A549 (cell line): ENCODE measurements around the gene PTGR3. TPM values are rescaled to one million over a fixed set of nuclear protein-coding genes. Genes with fewer than 3 reads are reported as not detected.

ENCODE experiments used
- ATAC-seq, 2 experiments: fragments of 200-7000 bp in 1 of 2; fragments of >200 bp in 1 of 2; cut with Nextera tagmentation in 1 of 2; cut with Tn5 transposase in 1 of 2; 3 replicates each; pipeline versions ENCODE4 v1.8.0 to v1.9.1; 2018 to 2020; ENCODE audit warnings: mild to moderate bottlenecking in 1 of 2, moderate library complexity in 1 of 2
- CTCF ChIA-PET: fragments of 300-600 bp; sonication (Branson Sonifier 250); formaldehyde crosslinking; extraction: SDS; loops from one replicate; lab custom pipeline; 2021; ENCODE audit warnings: antibody characterized with exemption, inconsistent platforms; lab: Yijun Ruan, JAX
- POLR2A ChIA-PET: fragments of 350-600 bp; formaldehyde crosslinking; extraction: SDS; loops from one replicate; lab custom pipeline; 2021; ENCODE audit warnings: antibody characterized with exemption, inconsistent platforms; lab: Yijun Ruan, JAX
- DNase-seq, 2 experiments: peaks; one replicate each; pipeline versions ENCODE4 v3.0.0 to v3.0.0-alpha.2; 2011 to 2016; ENCODE audit warnings: low read depth in 1 of 2, low spot score in 1 of 2
- FAIRE-seq: peaks from 2 replicates; lab custom pipeline; 2011; peaks lifted over from hg19 to GRCh38; lab: Jason Lieb, UNC
- H3K27ac ChIP-seq, 2 experiments: fragments of >200 bp; sonication (Bioruptor Twin); formaldehyde crosslinking; 3 replicates each; pipeline ENCODE4 v1.5.1; 2016 to 2017
- H3K4me1 ChIP-seq: fragments of >200 bp; sonication (Bioruptor Twin); formaldehyde crosslinking; 3 replicates; pipeline ENCODE4 v1.6.1; 2016
- H3K4me2 ChIP-seq: fragments of >200 bp; sonication (Bioruptor Twin); formaldehyde crosslinking; 3 replicates; pipeline ENCODE4 v1.6.1; 2016
- H3K4me3 ChIP-seq: fragments of >200 bp; sonication (Bioruptor Twin); formaldehyde crosslinking; 3 replicates; pipeline ENCODE4 v1.5.1; 2016
- H3K9me3 ChIP-seq: fragments of >200 bp; sonication (Bioruptor Twin); formaldehyde crosslinking; 3 replicates; pipeline ENCODE4 v1.6.1; 2016
- BHLHE40 ChIP-seq: IDR thresholded peaks from 2 replicates; pipeline ENCODE4 v1.6.1; 2012; ENCODE audit warnings: low read depth, low read length, inconsistent platforms
- CBX2 ChIP-seq: fragments of 200-600 bp; sonication (generic); IDR thresholded peaks from 2 replicates; pipeline ENCODE4 v1.6.1; 2016; ENCODE audit warnings: low read depth, mild to moderate bottlenecking, borderline replicate concordance
- CHD2 ChIP-seq: fragments of 150-350 bp; IDR thresholded peaks from 2 replicates; pipeline ENCODE4 v1.6.1; 2014; ENCODE audit warnings: low read length; ENCODE audit not compliant: partially characterized antibody
- EHMT2 ChIP-seq: fragments of 200-600 bp; sonication (generic); IDR thresholded peaks from 2 replicates; pipeline ENCODE4 v1.6.1; 2016; ENCODE audit warnings: antibody characterized with exemption, low read depth, mild to moderate bottlenecking, moderate library complexity
- FOSB ChIP-seq: fragments of 250-450 bp; sonication (Bioruptor Pico); IDR thresholded peaks from 2 replicates; pipeline ENCODE4 v1.5.0; 2020; ENCODE audit warnings: mild to moderate bottlenecking, moderate library complexity
- GATA3 ChIP-seq: IDR thresholded peaks from 2 replicates; pipeline ENCODE4 v1.6.1; 2012; ENCODE audit warnings: borderline replicate concordance
- HEYL ChIP-seq: fragments of 250-450 bp; sonication (Bioruptor Pico); IDR thresholded peaks from 2 replicates; pipeline ENCODE4 v1.8.0; 2021; ENCODE audit warnings: mild to moderate bottlenecking, moderate library complexity
- JUN ChIP-seq, 2 experiments: fragments of >200 bp; sonication (Bioruptor Twin); formaldehyde crosslinking; IDR thresholded peaks; 2 replicates in 1 of 2; 3 replicates in 1 of 2; pipeline ENCODE4 v1.6.1; 2016 to 2017
- KDM1A ChIP-seq: fragments of 200-600 bp; sonication (generic); IDR thresholded peaks from 2 replicates; pipeline ENCODE4 v1.6.1; 2016; ENCODE audit warnings: low read depth, mild to moderate bottlenecking
- MAFK ChIP-seq: fragments of 450-650 bp; IDR thresholded peaks from 2 replicates; pipeline ENCODE4 v1.6.1; 2014; ENCODE audit not compliant: partially characterized antibody
- SMC3 ChIP-seq: fragments of >200 bp; sonication (Bioruptor Twin); formaldehyde crosslinking; IDR thresholded peaks from 3 replicates; pipeline ENCODE4 v1.6.1; 2018; ENCODE audit warnings: inconsistent platforms
- ZNF302 ChIP-seq: fragments of 250-450 bp; sonication (Bioruptor Pico); IDR thresholded peaks from 2 replicates; pipeline ENCODE4 v1.9.0; 2021; ENCODE audit warnings: inconsistent platforms, mild to moderate bottlenecking, moderate library complexity
- ZSCAN20 ChIP-seq: fragments of 250-450 bp; sonication (Bioruptor Pico); IDR thresholded peaks from 2 replicates; pipeline ENCODE4 v1.8.0; 2022; ENCODE audit warnings: mild to moderate bottlenecking, moderate library complexity
- WGBS: methylation state at CpG from one replicate; pipeline ENCODE4 v1.1.6; 2017; ENCODE audit errors: missing lambda C conversion rate; 5-methylcytosine and 5-hydroxymethylcytosine counted together
- polyA plus RNA-seq, 4 experiments: library from polyadenylated mRNA; depleted of rRNA in 3 of 4; stranded (reverse); fragments of >200 nt; fragmentation: RNase III in 1 of 4; extraction: RNeasy Plus Mini Kit Qiagen cat#74134 plus additional on column Dnase treatment in 1 of 4; gene quantifications; 2 replicates in 3 of 4; 3 replicates in 1 of 4; pipeline ENCODE4 v1.2.3, GENCODE V29; 2011 to 2017
- TF ChIP-seq, protein P1 (sequence below): fragments of >200 bp; sonication (Bioruptor Twin); formaldehyde crosslinking; IDR thresholded peaks from 3 replicates; pipeline ENCODE4 v1.5.1; 2016
- TF ChIP-seq, protein P2 (sequence below): fragments of 200-600 bp; sonication (generic); IDR thresholded peaks from 2 replicates; pipeline ENCODE4 v1.6.1; 2016; ENCODE audit warnings: antibody characterized with exemption, mild to moderate bottlenecking, moderate library complexity
- TF ChIP-seq, protein P3 (sequence below): fragments of 150-350 bp; IDR thresholded peaks from 2 replicates; pipeline ENCODE4 v1.6.1; 2014; ENCODE audit warnings: low read depth, mild to moderate bottlenecking, low read length
- TF ChIP-seq, protein P4 (sequence below): IDR thresholded peaks from 2 replicates; pipeline ENCODE4 v1.6.1; 2012

PTGR3 gene
- polyA plus RNA-seq, 2 of the 4 experiments (the other 2 are of a cell fraction), result 7.2 to 18.5 TPM

DNA sequence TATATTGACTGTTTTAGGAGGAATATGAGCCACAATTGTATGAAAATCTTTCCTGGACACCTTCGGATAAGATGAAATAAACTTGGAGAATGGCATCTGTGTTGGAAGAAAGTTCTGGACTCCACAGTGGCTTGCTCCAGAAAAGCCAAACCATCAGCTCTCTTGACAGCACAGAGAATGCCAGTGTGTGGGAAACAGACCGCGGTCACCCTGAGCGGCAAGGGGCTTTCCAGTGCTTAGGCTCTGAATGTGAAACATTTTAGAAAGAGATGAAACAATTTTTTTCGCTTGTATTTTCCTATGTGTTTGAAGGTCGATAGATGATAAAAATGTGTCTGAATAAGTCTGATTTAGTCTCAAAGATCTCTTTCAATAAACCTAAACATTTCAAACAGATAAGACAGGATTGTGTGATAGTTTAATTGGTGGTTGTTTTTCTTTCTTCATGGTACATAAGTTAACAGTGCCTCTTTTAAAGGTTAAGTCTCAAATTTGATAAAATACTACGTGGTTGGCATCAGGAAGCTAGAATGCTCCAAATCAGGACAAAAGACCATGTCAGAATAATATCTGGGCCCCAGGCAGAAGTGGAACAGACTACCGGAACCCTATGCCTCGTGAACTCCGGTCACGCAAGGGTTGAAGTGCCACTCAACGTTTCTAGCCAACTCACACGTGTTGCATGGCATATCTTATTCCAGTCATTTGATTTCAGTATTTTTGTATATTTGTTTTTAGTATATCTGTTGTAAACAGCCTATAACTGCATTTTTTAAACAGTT is 28.9 kb downstream of the PTGR3 start:
- 64% methylated on average over 13 of the region's 13 CpGs for WGBS
- H3K4me1 ChIP-seq, result no peaks in the 10 kb centered on the region
- CTCF ChIA-PET, result no interaction called here
- FAIRE-seq, result no peak
- TF ChIP-seq, protein P1, sequence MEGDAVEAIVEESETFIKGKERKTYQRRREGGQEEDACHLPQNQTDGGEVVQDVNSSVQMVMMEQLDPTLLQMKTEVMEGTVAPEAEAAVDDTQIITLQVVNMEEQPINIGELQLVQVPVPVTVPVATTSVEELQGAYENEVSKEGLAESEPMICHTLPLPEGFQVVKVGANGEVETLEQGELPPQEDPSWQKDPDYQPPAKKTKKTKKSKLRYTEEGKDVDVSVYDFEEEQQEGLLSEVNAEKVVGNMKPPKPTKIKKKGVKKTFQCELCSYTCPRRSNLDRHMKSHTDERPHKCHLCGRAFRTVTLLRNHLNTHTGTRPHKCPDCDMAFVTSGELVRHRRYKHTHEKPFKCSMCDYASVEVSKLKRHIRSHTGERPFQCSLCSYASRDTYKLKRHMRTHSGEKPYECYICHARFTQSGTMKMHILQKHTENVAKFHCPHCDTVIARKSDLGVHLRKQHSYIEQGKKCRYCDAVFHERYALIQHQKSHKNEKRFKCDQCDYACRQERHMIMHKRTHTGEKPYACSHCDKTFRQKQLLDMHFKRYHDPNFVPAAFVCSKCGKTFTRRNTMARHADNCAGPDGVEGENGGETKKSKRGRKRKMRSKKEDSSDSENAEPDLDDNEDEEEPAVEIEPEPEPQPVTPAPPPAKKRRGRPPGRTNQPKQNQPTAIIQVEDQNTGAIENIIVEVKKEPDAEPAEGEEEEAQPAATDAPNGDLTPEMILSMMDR, result no peak
- no peak overlapping the region for H3K4me2 ChIP-seq
- H3K9me3 ChIP-seq, result no peaks in the 10 kb centered on the region
- no peak overlapping the region for H3K4me3 ChIP-seq
- POLR2A ChIA-PET, result no interaction called here
- no peak for DNase-seq
- no peak overlapping the region for H3K27ac ChIP-seq
- ATAC-seq, result no peak

DNA sequence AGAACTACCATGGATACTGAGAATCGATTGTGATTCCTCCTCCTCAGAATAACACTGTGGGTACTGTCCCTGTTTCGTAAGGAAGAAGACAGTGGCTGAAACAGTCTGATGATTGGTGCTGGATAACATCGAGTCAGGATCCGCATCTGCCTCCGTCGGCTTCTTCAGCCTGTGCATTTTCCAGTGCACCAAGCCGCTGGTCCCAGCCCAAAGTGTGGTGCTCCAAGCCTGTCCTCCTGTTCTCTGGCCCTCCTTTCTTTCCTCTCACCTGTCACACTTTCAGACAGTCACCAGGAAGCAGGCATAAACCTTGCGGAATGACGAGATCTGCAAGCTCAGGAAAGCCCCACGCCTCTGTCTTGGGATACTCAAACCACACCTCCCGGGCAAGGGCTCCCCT is 30.6 kb downstream of the PTGR3 start:
- no peak for ATAC-seq
- Histone ChIP-seq H3K4me3 (no peak overlapping the region), H3K27ac (no peak overlapping the region), H3K9me3 (no peaks in the 10 kb centered on the region), H3K4me1 (no peaks in the 10 kb centered on the region), H3K4me2 (no peak overlapping the region)
- POLR2A ChIA-PET, result no interaction called here
- CTCF ChIA-PET, result no interaction called here
- DNase-seq, result no peak
- no peak for FAIRE-seq
- TF ChIP-seq EHMT2, result no peak
- TF ChIP-seq FOSB (CRISPR knock-in tag), result no peak
- TF ChIP-seq, protein P2, sequence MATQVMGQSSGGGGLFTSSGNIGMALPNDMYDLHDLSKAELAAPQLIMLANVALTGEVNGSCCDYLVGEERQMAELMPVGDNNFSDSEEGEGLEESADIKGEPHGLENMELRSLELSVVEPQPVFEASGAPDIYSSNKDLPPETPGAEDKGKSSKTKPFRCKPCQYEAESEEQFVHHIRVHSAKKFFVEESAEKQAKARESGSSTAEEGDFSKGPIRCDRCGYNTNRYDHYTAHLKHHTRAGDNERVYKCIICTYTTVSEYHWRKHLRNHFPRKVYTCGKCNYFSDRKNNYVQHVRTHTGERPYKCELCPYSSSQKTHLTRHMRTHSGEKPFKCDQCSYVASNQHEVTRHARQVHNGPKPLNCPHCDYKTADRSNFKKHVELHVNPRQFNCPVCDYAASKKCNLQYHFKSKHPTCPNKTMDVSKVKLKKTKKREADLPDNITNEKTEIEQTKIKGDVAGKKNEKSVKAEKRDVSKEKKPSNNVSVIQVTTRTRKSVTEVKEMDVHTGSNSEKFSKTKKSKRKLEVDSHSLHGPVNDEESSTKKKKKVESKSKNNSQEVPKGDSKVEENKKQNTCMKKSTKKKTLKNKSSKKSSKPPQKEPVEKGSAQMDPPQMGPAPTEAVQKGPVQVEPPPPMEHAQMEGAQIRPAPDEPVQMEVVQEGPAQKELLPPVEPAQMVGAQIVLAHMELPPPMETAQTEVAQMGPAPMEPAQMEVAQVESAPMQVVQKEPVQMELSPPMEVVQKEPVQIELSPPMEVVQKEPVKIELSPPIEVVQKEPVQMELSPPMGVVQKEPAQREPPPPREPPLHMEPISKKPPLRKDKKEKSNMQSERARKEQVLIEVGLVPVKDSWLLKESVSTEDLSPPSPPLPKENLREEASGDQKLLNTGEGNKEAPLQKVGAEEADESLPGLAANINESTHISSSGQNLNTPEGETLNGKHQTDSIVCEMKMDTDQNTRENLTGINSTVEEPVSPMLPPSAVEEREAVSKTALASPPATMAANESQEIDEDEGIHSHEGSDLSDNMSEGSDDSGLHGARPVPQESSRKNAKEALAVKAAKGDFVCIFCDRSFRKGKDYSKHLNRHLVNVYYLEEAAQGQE, result no peak
- TF ChIP-seq, protein P3, sequence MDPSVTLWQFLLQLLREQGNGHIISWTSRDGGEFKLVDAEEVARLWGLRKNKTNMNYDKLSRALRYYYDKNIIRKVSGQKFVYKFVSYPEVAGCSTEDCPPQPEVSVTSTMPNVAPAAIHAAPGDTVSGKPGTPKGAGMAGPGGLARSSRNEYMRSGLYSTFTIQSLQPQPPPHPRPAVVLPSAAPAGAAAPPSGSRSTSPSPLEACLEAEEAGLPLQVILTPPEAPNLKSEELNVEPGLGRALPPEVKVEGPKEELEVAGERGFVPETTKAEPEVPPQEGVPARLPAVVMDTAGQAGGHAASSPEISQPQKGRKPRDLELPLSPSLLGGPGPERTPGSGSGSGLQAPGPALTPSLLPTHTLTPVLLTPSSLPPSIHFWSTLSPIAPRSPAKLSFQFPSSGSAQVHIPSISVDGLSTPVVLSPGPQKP, result no peak
- no peak for TF ChIP-seq GATA3
- no peak for TF ChIP-seq MAFK
- TF ChIP-seq KDM1A, result no peak
- TF ChIP-seq JUN (IDR thresholded peaks at IDR 0.05), result no peak
- TF ChIP-seq BHLHE40, result no peak
- TF ChIP-seq CHD2, result no peak
- no peak for TF ChIP-seq HEYL (CRISPR knock-in tag)
- TF ChIP-seq CBX2, result no peak
- TF ChIP-seq ZSCAN20, result no peak
- TF ChIP-seq, protein P4, sequence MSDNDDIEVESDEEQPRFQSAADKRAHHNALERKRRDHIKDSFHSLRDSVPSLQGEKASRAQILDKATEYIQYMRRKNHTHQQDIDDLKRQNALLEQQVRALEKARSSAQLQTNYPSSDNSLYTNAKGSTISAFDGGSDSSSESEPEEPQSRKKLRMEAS, result no peak
- WGBS, result 68% methylated on average over 11 of the region's 11 CpGs

DNA sequence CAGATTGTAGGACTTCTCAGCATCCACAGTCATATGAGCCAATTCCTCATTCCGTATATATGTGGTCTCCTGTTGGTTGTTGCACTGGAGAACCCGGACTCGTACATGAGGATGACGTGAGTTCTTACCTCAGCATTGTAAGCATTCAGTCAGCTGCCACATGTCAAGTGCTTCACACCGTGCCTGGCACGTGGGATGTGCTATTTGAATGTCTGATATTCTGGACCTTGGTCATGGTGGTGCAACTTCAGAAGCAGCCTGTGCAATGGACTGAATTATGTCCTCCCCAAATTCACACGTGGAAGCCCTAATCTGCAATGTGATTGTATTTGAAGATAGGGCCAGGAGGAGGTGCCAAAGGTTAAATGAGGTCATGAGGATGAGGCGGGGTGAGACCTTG is 32.1 kb downstream of the PTGR3 start:
- CTCF ChIA-PET, result no interaction called here
- no peak for ATAC-seq
- Histone ChIP-seq H3K4me3 (no peak overlapping the region), H3K4me1 (no peaks in the 10 kb centered on the region), H3K4me2 (no peak overlapping the region), H3K9me3 (no peaks in the 10 kb centered on the region), H3K27ac (no peak overlapping the region)
- WGBS, result 55% methylated on average over 7 of the region's 8 CpGs
- DNase-seq, result no peak
- POLR2A ChIA-PET, result no interaction called here
- FAIRE-seq, result no peak
- TF ChIP-seq SMC3 (no peak), ZNF302 (no peak)
